K562 (cell line): ENCODE data around the gene MMP24.

Source experiments
- CAMTA2 ChIP-seq: fragments of 250-450 bp; sonication (Bioruptor Pico); conservative IDR thresholded peaks from 2 replicates; pipeline ENCODE4 v1.5.1; 2022
- CCAR2 ChIP-seq: fragments of 200-400 bp; formaldehyde crosslinking; IDR thresholded peaks from 2 replicates; pipeline ENCODE4 v1.6.1; 2017; ENCODE audit warnings: mild to moderate bottlenecking, low read depth, low read length
- CHCHD3 ChIP-seq: fragments of 250-450 bp; sonication (Bioruptor Pico); IDR thresholded peaks from 2 replicates; pipeline ENCODE4 v2.1.2; 2022; ENCODE audit warnings: mild to moderate bottlenecking
- CHD4 ChIP-seq: fragments of 200-600 bp; sonication (generic); IDR thresholded peaks from 3 replicates; pipeline ENCODE4 v1.6.1; 2012; ENCODE audit warnings: low read depth, mild to moderate bottlenecking, mixed read lengths, low read length, inconsistent platforms; ENCODE audit not compliant: insufficient read depth, insufficient replicate concordance, poor library complexity, severe bottlenecking
- EZH2 ChIP-seq: IDR thresholded peaks from 2 replicates; pipeline ENCODE4 v1.6.1; 2012; ENCODE audit warnings: low read depth, mild to moderate bottlenecking, inconsistent platforms, low read length, borderline replicate concordance
- LARP7 ChIP-seq: fragments of 450-650 bp; IDR thresholded peaks from 2 replicates; pipeline ENCODE4 v1.6.1; 2016
- PHF21A ChIP-seq: fragments of 450-650 bp; IDR thresholded peaks from 2 replicates; pipeline ENCODE4 v1.6.1; 2017; ENCODE audit warnings: low read depth, borderline replicate concordance
- SMAD3 ChIP-seq: fragments of 450-650 bp; formaldehyde crosslinking; conservative IDR thresholded peaks from 2 replicates; pipeline ENCODE4 v1.4.0; 2020; ENCODE audit warnings: mild to moderate bottlenecking
- ZFP30 ChIP-seq: fragments of 250-450 bp; sonication (Bioruptor Pico); IDR thresholded peaks from 2 replicates; pipeline ENCODE4 v1.8.0; 2022; ENCODE audit warnings: moderate library complexity, mild to moderate bottlenecking, inconsistent platforms, borderline replicate concordance
- ZSCAN29 ChIP-seq: fragments of 450-650 bp; IDR thresholded peaks from 2 replicates; pipeline ENCODE4 v1.6.1; 2017
- TF ChIP-seq, protein P1 (sequence below): fragments of 450-650 bp; IDR thresholded peaks from 2 replicates; pipeline ENCODE4 v1.6.1; 2016

DNA sequence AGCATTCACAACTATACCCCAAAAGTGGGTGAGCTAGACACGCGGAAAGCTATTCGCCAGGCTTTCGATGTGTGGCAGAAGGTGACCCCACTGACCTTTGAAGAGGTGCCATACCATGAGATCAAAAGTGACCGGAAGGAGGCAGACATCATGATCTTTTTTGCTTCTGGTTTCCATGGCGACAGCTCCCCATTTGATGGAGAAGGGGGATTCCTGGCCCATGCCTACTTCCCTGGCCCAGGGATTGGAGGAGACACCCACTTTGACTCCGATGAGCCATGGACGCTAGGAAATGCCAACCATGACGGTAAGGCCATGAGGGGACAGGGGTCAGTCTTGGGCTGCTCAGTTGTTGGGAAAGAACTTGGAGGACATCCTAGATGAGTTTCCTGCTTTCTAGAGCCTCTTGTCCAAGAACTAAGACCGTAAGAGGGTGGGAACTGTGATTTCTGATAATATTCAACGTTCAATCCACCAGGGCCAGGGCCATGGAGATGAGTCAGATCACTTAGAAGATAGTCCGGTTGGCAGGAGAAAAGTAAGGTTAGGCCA is 28.0 kb downstream of the MMP24 start:
- TF ChIP-seq EZH2 (no peak), ZSCAN29 (no peak), LARP7 (no peak), CHD4 (no peak), SMAD3 (no peak), CAMTA2 (no peak), CCAR2 (no peak), PHF21A (no peak), ZFP30 (no peak), CHCHD3 (no peak)
- TF ChIP-seq, protein P1, sequence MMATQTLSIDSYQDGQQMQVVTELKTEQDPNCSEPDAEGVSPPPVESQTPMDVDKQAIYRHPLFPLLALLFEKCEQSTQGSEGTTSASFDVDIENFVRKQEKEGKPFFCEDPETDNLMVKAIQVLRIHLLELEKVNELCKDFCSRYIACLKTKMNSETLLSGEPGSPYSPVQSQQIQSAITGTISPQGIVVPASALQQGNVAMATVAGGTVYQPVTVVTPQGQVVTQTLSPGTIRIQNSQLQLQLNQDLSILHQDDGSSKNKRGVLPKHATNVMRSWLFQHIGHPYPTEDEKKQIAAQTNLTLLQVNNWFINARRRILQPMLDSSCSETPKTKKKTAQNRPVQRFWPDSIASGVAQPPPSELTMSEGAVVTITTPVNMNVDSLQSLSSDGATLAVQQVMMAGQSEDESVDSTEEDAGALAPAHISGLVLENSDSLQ = no peak
